ENCODE results near the gene OR13J1.

DNA sequence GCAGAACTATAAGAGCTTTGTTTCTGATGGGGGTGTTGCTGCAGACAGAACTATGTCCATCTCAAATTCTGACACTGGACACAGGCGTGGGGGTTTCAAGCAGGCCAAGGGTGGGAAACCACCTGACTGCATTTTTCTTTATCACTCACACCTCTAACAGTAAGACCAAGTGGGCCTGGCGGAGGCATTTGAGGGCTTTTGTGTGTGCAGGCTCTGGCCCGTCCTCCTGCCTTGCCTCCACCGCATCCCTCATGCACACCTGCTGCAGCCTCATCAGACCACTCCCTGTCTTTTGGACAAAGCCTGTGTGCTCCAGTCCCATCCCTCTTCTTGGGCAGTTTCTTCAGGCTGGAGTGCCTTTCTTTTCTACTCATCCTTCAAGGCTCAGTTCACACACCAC is 7.9 kb downstream of the OR13J1 start:
- TF ChIP-seq, protein P1, sequence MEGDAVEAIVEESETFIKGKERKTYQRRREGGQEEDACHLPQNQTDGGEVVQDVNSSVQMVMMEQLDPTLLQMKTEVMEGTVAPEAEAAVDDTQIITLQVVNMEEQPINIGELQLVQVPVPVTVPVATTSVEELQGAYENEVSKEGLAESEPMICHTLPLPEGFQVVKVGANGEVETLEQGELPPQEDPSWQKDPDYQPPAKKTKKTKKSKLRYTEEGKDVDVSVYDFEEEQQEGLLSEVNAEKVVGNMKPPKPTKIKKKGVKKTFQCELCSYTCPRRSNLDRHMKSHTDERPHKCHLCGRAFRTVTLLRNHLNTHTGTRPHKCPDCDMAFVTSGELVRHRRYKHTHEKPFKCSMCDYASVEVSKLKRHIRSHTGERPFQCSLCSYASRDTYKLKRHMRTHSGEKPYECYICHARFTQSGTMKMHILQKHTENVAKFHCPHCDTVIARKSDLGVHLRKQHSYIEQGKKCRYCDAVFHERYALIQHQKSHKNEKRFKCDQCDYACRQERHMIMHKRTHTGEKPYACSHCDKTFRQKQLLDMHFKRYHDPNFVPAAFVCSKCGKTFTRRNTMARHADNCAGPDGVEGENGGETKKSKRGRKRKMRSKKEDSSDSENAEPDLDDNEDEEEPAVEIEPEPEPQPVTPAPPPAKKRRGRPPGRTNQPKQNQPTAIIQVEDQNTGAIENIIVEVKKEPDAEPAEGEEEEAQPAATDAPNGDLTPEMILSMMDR (IDR thresholded peaks at IDR 0.05): no peak
- no peak for TF ChIP-seq POLR2A (IDR thresholded peaks at IDR 0.05)

Data from body of pancreas (tissue), 4 donors.